H1 (cell line): ENCODE measurements around the gene MGAT5. TPM values are rescaled to one million over a fixed set of nuclear protein-coding genes. Genes with fewer than 3 reads are reported as not detected.

Source experiments
- CTCF ChIA-PET: fragments of 300-600 bp; sonication (Branson Sonifier 250); formaldehyde crosslinking; loops from one replicate; lab custom pipeline; 2021; ENCODE audit not compliant: partially characterized antibody; lab: Charles Lee
- POLR2A ChIA-PET: fragments of 300-600 bp; sonication (Branson Sonifier 250); formaldehyde crosslinking; loops from one replicate; lab custom pipeline; 2021; ENCODE audit warnings: inconsistent platforms; ENCODE audit not compliant: partially characterized antibody; lab: Charles Lee
- DNase-seq, 2 experiments: peaks; one replicate each; pipeline versions ENCODE4 v3.0.0 to v3.0.0-alpha.2; 2010 to 2022; ENCODE audit warnings: low spot score in 2 of 2, low read depth in 1 of 2, mixed read lengths in 1 of 2
- FAIRE-seq: peaks from 2 replicates; lab custom pipeline; 2011; peaks lifted over from hg19 to GRCh38; lab: Jason Lieb, UNC
- H2AFZ ChIP-seq: 2 replicates; pipeline ENCODE4 v1.8.1; 2012; ENCODE audit warnings: low read length, inconsistent platforms
- H2AK5ac ChIP-seq: 2 replicates; pipeline ENCODE4 v1.6.1; 2013; ENCODE audit warnings: low read depth, low read length
- H2BK120ac ChIP-seq: replicated peaks from 2 replicates; pipeline ENCODE3; 2013; ENCODE audit warnings: low read depth, low read length, inconsistent platforms
- H2BK12ac ChIP-seq: 2 replicates; pipeline ENCODE4 v1.6.1; 2013; ENCODE audit warnings: low read depth, low read length
- H2BK15ac ChIP-seq: 2 replicates; pipeline ENCODE4 v1.6.1; 2013; ENCODE audit warnings: low read length
- H2BK20ac ChIP-seq: 2 replicates; pipeline ENCODE4 v1.6.1; 2013; ENCODE audit warnings: low read length
- H2BK5ac ChIP-seq: 2 replicates; pipeline ENCODE4 v1.6.1; 2013; ENCODE audit warnings: low read depth, low read length
- H3K14ac ChIP-seq: 2 replicates; pipeline ENCODE4 v1.6.1; 2013; ENCODE audit warnings: inconsistent platforms; ENCODE audit not compliant: insufficient read length
- H3K18ac ChIP-seq: 2 replicates; pipeline ENCODE4 v1.6.1; 2013; ENCODE audit warnings: low read length; ENCODE audit errors: extremely low read depth
- H3K23ac ChIP-seq: 2 replicates; pipeline ENCODE4 v1.6.1; 2013; ENCODE audit warnings: inconsistent platforms; ENCODE audit not compliant: insufficient read length
- H3K23me2 ChIP-seq: 2 replicates; pipeline ENCODE4 v1.6.1; 2013; ENCODE audit warnings: low read depth, low read length
- H3K27ac ChIP-seq: 2 replicates; pipeline ENCODE4 v1.6.1; 2011; ENCODE audit warnings: low read depth, low read length, inconsistent platforms
- H3K27me3 ChIP-seq, 4 experiments: replicated peaks in 1 of 4; 1 replicate in 1 of 4; 2 replicates in 3 of 4; pipeline versions ENCODE4 v1.6.1 to v1.8.1; 2011 to 2013; ENCODE audit warnings: low read length in 3 of 4, mild to moderate bottlenecking in 3 of 4, inconsistent platforms in 2 of 4, mixed read lengths in 2 of 4, moderate library complexity in 1 of 4; ENCODE audit not compliant: control insufficient read depth in 3 of 4, insufficient read depth in 3 of 4; ENCODE audit errors: extremely low read depth in 1 of 4
- H3K36me3 ChIP-seq, 4 experiments: 2 replicates each; pipeline versions ENCODE4 v1.6.1 to v1.8.1; 2011 to 2013; ENCODE audit warnings: mild to moderate bottlenecking in 4 of 4, low read length in 3 of 4, moderate library complexity in 2 of 4, control low read depth in 1 of 4, inconsistent platforms in 1 of 4; ENCODE audit not compliant: insufficient read depth in 4 of 4, control insufficient read depth in 2 of 4
- H3K4ac ChIP-seq: replicated peaks from 2 replicates; pipeline ENCODE3; 2013; ENCODE audit warnings: low read length, low read depth, mixed read lengths, inconsistent platforms; ENCODE audit not compliant: insufficient read length
- H3K4me1 ChIP-seq, 4 experiments: replicated peaks in 1 of 4; 1 replicate in 1 of 4; 2 replicates in 3 of 4; pipeline versions ENCODE4 v1.6.1 to v1.8.1; 2011 to 2013; ENCODE audit warnings: low read length in 3 of 4, inconsistent platforms in 2 of 4, mixed read lengths in 1 of 4; ENCODE audit not compliant: insufficient read depth in 4 of 4, control insufficient read depth in 3 of 4
- H3K4me2 ChIP-seq, 2 experiments: 2 replicates each; pipeline versions ENCODE4 v1.6.1 to v1.8.1; 2011 to 2013; ENCODE audit warnings: low read depth in 2 of 2, low read length in 2 of 2, control low read depth in 1 of 2, inconsistent platforms in 1 of 2, mild to moderate bottlenecking in 1 of 2; ENCODE audit not compliant: insufficient read depth in 1 of 2
- H3K4me3 ChIP-seq, 4 experiments: fragments of 200-600, 300-600 bp in 1 of 4; sonication (generic), shearing (Covaris generic), sonication (Bioruptor Twin) in 1 of 4; 2 replicates each; pipeline versions ENCODE4 v1.5.1 to v1.8.1; 2011 to 2016; ENCODE audit warnings: low read length in 4 of 4, low read depth in 3 of 4, control low read depth in 2 of 4, inconsistent platforms in 2 of 4, mild to moderate bottlenecking in 2 of 4, mixed read lengths in 1 of 4, moderate library complexity in 1 of 4; ENCODE audit not compliant: insufficient read depth in 2 of 4; ENCODE audit errors: extremely low read depth in 1 of 4
- H3K56ac ChIP-seq: replicated peaks from 2 replicates; pipeline ENCODE3; 2013; ENCODE audit warnings: low read depth, mild to moderate bottlenecking, mixed read lengths, low read length, inconsistent platforms; ENCODE audit not compliant: insufficient read length
- H3K79me1 ChIP-seq: 2 replicates; pipeline ENCODE4 v1.6.1; 2013; ENCODE audit warnings: low read depth, low read length, control low read depth
- H3K79me2 ChIP-seq, 2 experiments: 2 replicates each; pipeline versions ENCODE4 v1.6.1 to v1.8.1; 2012 to 2013; ENCODE audit warnings: low read length in 2 of 2, mild to moderate bottlenecking in 2 of 2, inconsistent platforms in 1 of 2; ENCODE audit not compliant: insufficient read depth in 2 of 2, control insufficient read depth in 1 of 2
- H3K9ac ChIP-seq, 4 experiments: replicated peaks in 1 of 4; 1 replicate in 1 of 4; 2 replicates in 3 of 4; pipeline versions ENCODE4 v1.6.1 to v1.8.1; 2011 to 2013; ENCODE audit warnings: low read depth in 3 of 4, low read length in 3 of 4, control low read depth in 2 of 4, mild to moderate bottlenecking in 2 of 4, moderate library complexity in 2 of 4, inconsistent platforms in 1 of 4; ENCODE audit errors: extremely low read depth in 1 of 4
- H3K9me3 ChIP-seq, 2 experiments: 2 replicates each; pipeline versions ENCODE4 v1.6.1 to v1.8.1; 2012 to 2013; ENCODE audit warnings: mild to moderate bottlenecking in 2 of 2, moderate library complexity in 2 of 2, control low read depth in 1 of 2, inconsistent platforms in 1 of 2, low read depth in 1 of 2, low read length in 1 of 2, mixed read lengths in 1 of 2; ENCODE audit not compliant: insufficient read depth in 2 of 2
- H4K20me1 ChIP-seq, 2 experiments: replicated peaks in 1 of 2; 2 replicates each; pipeline versions ENCODE3 to v1.8.1; 2011 to 2013; ENCODE audit warnings: inconsistent platforms in 2 of 2, low read length in 2 of 2, mild to moderate bottlenecking in 1 of 2; ENCODE audit not compliant: insufficient read depth in 2 of 2, control insufficient read depth in 1 of 2
- H4K5ac ChIP-seq: 2 replicates; pipeline ENCODE4 v1.6.1; 2013; ENCODE audit warnings: low read length, low read depth, mixed read lengths, inconsistent platforms; ENCODE audit not compliant: insufficient read length
- H4K8ac ChIP-seq: 2 replicates; pipeline ENCODE4 v1.8.0; 2013; ENCODE audit warnings: mild to moderate bottlenecking, moderate library complexity, low read length, inconsistent platforms; ENCODE audit not compliant: insufficient read depth; ENCODE audit errors: extremely low read depth
- H4K91ac ChIP-seq: replicated peaks from 2 replicates; pipeline ENCODE3; 2013; ENCODE audit warnings: low read length, mixed read lengths, inconsistent platforms; ENCODE audit not compliant: insufficient read length
- WGBS, 2 experiments: shearing (Covaris generic) in 1 of 2; methylation state at CpG; one replicate each; pipeline versions ENCODE4 v1.1.6 to v1.1.7; 2013 to 2015; ENCODE audit warnings: low lambda C conversion rate in 2 of 2, mixed read lengths in 2 of 2, inconsistent platforms in 1 of 2, low coverage in 1 of 2, missing lambda C conversion rate in 1 of 2; ENCODE audit not compliant: insufficient replicate concordance in 2 of 2, insufficient coverage in 1 of 2, insufficient read length in 1 of 2; ENCODE audit errors: extremely low coverage in 1 of 2, missing lambda C conversion rate in 1 of 2; 5-methylcytosine and 5-hydroxymethylcytosine counted together
- polyA plus RNA-seq, 7 experiments: library from polyadenylated mRNA; depleted of rRNA in 3 of 7; stranded (reverse) in 5 of 7; unstranded in 2 of 7; fragments of >200 nt in 5 of 7; fragments of 200-250 nt in 2 of 7; gene quantifications; 1 replicate in 5 of 7; 2 replicates in 1 of 7; 4 replicates in 1 of 7; pipeline versions ENCODE4 v1.2.1 to v1.2.3, GENCODE V29; 2011 to 2013; ENCODE audit warnings: missing spikeins in 2 of 7, mixed read lengths in 2 of 7
- total RNA-seq: library from RNA; stranded (reverse); fragmentation: NEBNext Ultra II Directional; extraction: Animal tissue kit (Norgen Biotek cat#: 25700); gene quantifications from 2 replicates; pipeline ENCODE4 v1.2.1, GENCODE V29; 2021

The MGAT5 gene
- total and polyA plus RNA-seq, 2 of the 8 experiments (the other 6 are each of a cell fraction or from before 2014, with no cell fraction given) = 11.2 to 49.2 TPM

GRCh38 chr2:134491771-134492441, 238.0 kb downstream of the MGAT5 start:
- DNase-seq (no peak), FAIRE-seq (no peak)
- Histone ChIP-seq H2BK15ac (no peak overlapping the region), H4K91ac (no peak overlapping the region), H4K8ac (no peak overlapping the region), H3K27ac (no peak overlapping the region), H2BK12ac (no peak overlapping the region), H2BK5ac (no peak overlapping the region), H2AK5ac (no peak overlapping the region), H3K9ac (no peak overlapping the region), H3K14ac (no peak overlapping the region), H3K36me3 (no peaks in the 10 kb centered on the region), H4K5ac (no peak overlapping the region), H3K9me3 (no peaks in the 10 kb centered on the region), H3K79me1 (no peaks in the 10 kb centered on the region), H3K4me1 (no peaks in the 10 kb centered on the region), H4K20me1 (no peaks in the 10 kb centered on the region), H3K79me2 (no peaks in the 10 kb centered on the region), H3K18ac (no peak overlapping the region), H2BK120ac (no peak overlapping the region), H2BK20ac (no peak overlapping the region), H3K56ac (no peak overlapping the region), H3K23ac (no peak overlapping the region), H2AFZ (no peak overlapping the region), H3K23me2 (no peaks in the 10 kb centered on the region), H3K4me3 (no peak overlapping the region), H3K4me2 (no peak overlapping the region), H3K27me3 (no peaks in the 10 kb centered on the region), H3K4ac (no peak overlapping the region)
- POLR2A ChIA-PET = interaction anchor here (0.6 kb wide), 1 partner anchor 364 kb away, joined by 4 read pairs; no protein-coding TSS in a partner anchor
- CTCF ChIA-PET = interaction anchor here (0.6 to 2.6 kb wide), 5 partner anchors 22 to 244 kb away, joined by 3 to 11 read pairs (median 4); no protein-coding TSS in a partner anchor
- 87% methylated on average over 9 of the region's 9 CpGs; no CpG with 5 or more reads in 1 of the 2 experiments for WGBS, 2 experiments
